ENCODE data around the gene APC2. TPM values are rescaled to one million over a fixed set of nuclear protein-coding genes. Genes with fewer than 3 reads are reported as not detected.

Gene APC2
- total RNA-seq, 1 donor: 0.27 TPM

DNA sequence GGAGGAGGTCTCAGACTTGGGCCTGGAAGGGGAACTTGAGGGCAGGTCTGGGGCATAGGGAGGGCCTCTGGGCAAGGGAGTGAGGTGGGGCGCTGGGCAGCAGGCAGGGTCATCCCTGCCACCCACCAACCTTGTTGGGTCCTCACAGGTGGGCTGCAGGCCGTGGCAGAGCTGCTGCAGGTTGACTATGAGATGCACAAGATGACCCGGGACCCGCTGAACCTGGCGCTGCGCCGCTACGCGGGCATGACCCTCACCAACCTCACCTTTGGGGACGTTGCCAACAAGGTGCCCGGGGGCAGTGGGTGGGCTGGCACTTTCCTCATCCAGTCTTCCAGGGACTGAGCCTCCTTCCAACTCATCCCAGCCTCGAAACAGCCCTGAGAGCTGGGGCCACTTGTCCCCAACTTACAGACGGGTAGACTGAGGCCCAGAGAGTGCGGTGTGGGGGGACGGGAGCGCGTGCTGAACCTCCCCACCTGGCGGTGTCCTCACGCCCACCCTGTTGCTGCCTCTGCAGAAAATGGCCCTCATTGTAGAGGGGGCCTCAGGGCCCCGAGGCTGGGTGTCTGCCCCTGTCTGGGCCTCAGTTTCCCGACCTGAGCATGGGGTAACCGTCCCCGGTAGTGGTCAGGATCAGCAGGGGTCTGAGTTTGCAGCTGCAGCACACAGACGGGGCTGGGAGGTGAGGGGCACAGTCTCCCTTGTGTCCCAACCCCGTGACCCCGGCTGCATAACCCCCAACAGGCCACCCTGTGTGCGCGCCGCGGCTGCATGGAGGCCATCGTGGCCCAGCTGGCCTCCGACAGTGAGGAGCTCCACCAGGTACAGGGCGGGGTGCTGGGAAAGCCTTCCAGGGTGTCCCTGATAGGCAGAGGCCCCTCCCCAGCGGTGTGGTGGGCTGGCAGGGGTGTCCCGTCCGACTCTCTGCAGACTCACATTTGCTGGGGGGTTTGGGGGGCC, 10.4 kb downstream of the APC2 start:
- H3K4me3 ChIP-seq (ENCODE audit: low read depth, low read length): no peak overlapping the region
- TF ChIP-seq, protein P1, sequence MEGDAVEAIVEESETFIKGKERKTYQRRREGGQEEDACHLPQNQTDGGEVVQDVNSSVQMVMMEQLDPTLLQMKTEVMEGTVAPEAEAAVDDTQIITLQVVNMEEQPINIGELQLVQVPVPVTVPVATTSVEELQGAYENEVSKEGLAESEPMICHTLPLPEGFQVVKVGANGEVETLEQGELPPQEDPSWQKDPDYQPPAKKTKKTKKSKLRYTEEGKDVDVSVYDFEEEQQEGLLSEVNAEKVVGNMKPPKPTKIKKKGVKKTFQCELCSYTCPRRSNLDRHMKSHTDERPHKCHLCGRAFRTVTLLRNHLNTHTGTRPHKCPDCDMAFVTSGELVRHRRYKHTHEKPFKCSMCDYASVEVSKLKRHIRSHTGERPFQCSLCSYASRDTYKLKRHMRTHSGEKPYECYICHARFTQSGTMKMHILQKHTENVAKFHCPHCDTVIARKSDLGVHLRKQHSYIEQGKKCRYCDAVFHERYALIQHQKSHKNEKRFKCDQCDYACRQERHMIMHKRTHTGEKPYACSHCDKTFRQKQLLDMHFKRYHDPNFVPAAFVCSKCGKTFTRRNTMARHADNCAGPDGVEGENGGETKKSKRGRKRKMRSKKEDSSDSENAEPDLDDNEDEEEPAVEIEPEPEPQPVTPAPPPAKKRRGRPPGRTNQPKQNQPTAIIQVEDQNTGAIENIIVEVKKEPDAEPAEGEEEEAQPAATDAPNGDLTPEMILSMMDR (IDR thresholded peaks at IDR 0.05; ENCODE audit: insufficient read depth, low read length): no peak
- DNase-seq (ENCODE audit: low read depth): no peak

DNA sequence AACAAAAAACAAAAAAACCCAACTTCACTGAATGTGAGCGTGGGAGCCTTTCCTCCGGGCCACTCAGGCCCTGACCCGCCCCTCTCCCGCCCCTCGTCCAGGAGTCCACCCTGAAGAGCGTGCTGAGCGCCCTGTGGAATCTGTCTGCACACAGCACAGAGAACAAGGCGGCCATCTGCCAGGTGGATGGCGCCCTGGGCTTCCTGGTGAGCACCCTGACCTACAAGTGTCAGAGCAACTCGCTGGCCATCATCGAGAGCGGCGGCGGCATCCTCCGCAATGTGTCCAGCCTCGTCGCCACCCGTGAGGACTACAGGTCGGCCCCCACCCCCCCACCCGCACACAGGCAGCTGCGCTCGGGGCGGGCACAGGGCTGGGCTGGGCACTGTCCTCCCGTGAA, 11.9 kb downstream of the APC2 start:
- H3K4me3 ChIP-seq (ENCODE audit: low read depth, low read length): no peak overlapping the region
- TF ChIP-seq, protein P1 (IDR thresholded peaks at IDR 0.05; ENCODE audit: insufficient read depth, low read length): no peak
- no peak for DNase-seq (ENCODE audit: low read depth)

DNA sequence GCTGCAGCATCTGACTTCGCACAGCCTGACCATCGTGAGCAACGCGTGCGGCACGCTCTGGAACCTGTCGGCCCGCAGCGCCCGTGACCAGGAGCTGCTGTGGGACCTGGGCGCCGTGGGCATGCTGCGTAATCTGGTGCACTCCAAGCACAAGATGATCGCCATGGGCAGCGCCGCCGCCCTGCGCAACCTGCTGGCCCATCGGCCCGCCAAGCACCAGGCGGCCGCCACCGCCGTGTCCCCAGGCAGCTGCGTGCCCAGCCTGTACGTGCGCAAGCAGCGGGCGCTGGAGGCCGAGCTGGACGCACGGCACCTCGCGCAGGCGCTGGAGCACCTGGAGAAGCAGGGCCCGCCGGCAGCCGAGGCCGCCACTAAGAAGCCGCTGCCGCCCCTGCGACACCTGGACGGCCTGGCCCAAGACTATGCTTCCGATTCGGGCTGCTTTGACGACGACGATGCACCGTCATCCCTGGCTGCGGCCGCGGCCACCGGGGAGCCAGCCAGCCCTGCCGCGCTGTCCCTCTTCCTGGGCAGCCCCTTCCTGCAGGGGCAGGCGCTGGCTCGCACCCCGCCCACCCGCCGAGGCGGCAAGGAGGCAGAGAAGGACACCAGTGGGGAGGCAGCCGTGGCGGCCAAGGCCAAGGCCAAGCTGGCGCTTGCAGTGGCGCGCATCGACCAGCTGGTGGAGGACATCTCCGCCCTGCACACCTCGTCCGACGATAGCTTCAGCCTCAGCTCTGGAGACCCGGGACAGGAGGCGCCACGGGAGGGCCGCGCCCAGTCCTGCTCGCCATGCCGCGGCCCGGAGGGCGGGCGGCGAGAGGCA, 15.5 kb downstream of the APC2 start:
- DNase-seq (ENCODE audit: low read depth): no peak
- H3K4me3 ChIP-seq (ENCODE audit: low read depth, low read length): no peak overlapping the region
- TF ChIP-seq, protein P1 (IDR thresholded peaks at IDR 0.05; ENCODE audit: insufficient read depth, low read length): peak; percentile 9

DNA sequence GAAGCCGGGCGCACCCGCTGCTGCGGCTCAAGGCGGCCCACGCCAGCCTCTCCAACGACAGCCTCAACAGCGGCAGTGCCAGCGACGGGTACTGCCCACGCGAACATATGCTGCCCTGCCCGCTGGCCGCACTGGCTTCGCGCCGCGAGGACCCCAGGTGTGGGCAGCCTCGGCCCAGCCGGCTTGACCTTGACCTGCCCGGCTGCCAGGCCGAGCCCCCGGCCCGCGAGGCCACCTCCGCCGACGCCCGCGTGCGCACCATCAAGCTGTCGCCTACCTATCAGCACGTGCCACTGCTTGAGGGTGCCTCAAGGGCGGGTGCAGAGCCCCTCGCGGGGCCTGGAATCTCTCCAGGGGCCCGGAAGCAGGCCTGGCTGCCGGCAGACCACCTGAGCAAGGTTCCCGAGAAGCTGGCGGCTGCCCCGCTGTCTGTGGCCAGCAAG, 16.1 kb downstream of the APC2 start:
- H3K4me3 ChIP-seq (ENCODE audit: low read depth, low read length): no peak overlapping the region
- no peak for DNase-seq (ENCODE audit: low read depth)
- TF ChIP-seq, protein P1 (IDR thresholded peaks at IDR 0.05; ENCODE audit: insufficient read depth, low read length): no peak

DNA sequence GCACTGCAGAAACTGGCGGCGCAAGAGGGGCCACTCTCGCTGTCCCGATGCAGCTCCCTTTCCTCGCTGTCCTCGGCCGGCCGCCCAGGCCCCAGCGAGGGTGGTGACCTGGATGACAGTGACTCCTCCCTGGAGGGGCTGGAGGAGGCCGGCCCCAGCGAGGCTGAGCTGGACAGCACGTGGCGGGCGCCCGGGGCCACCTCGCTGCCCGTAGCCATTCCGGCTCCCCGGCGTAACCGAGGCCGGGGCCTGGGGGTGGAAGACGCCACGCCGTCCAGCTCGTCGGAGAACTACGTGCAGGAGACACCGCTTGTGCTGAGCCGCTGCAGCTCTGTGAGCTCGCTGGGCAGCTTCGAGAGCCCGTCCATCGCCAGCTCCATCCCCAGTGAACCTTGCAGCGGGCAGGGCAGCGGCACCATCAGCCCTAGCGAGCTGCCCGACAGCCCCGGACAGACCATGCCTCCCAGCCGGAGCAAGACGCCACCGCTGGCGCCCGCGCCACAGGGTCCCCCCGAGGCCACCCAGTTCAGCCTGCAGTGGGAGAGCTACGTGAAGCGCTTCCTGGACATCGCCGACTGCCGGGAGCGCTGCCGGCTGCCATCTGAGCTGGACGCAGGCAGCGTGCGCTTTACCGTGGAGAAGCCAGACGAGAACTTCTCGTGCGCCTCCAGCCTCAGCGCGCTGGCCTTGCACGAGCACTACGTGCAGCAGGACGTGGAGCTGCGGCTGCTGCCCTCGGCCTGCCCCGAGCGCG, 16.7 kb downstream of the APC2 start:
- no peak overlapping the region for H3K4me3 ChIP-seq (ENCODE audit: low read depth, low read length)
- DNase-seq (ENCODE audit: low read depth): no peak
- TF ChIP-seq, protein P1 (IDR thresholded peaks at IDR 0.05; ENCODE audit: insufficient read depth, low read length): no peak

DNA sequence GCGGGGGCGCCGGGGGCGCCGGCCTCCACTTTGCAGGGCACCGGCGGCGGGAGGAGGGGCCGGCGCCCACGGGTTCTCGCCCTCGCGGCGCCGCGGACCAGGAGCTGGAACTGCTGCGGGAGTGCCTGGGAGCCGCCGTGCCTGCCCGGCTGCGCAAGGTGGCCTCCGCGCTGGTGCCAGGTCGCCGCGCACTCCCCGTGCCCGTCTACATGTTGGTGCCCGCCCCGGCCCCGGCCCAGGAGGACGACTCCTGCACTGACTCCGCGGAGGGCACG, 17.2 kb downstream of the APC2 start:
- TF ChIP-seq, protein P1 (IDR thresholded peaks at IDR 0.05; ENCODE audit: insufficient read depth, low read length): no peak
- H3K4me3 ChIP-seq (ENCODE audit: low read depth, low read length): no peak overlapping the region
- DNase-seq (ENCODE audit: low read depth): no peak

Measured in fibroblast of the aortic adventitia (primary cell).